ENCODE results near the gene ZCCHC18.
"Not testable (repeated sequence)": the region's sequence is repeated elsewhere in the genome, so short reads cannot be mapped to it uniquely, and the experiment has no call there.

- TF ChIP-seq EZH2 (IDR thresholded peaks at IDR 0.05; ENCODE audit: borderline replicate concordance, low read length); CTCF (IDR thresholded peaks at IDR 0.05; ENCODE audit: low read length): not testable (repeated sequence)
Observed at GRCh38 chrX:104062636-104063035, 49.7 kb upstream of the ZCCHC18 start.

Measured in OCI-LY1 (cell line).